HepG2 (cell line): ENCODE results near the gene LSM10. TPM values are rescaled to one million over a fixed set of nuclear protein-coding genes. Genes with fewer than 3 reads are reported as not detected.

Experiments
- DMAP1 ChIP-seq: IDR thresholded peaks from 2 replicates; pipeline ENCODE4 v1.6.1; 2016
- ESRRA ChIP-seq: sonication (generic); formaldehyde crosslinking; IDR thresholded peaks from 2 replicates; pipeline ENCODE4 v1.5.1; 2020; ENCODE audit warnings: mild to moderate bottlenecking, low read depth, missing genetic modification reagents
- FOXO4 ChIP-seq: sonication (generic); formaldehyde crosslinking; conservative IDR thresholded peaks from 2 replicates; pipeline ENCODE4 v1.8.1; 2023; ENCODE audit warnings: missing genetic modification reagents
- HNRNPUL1 ChIP-seq: fragments of 200-400 bp; formaldehyde crosslinking; IDR thresholded peaks from 2 replicates; pipeline ENCODE4 v1.6.1; 2017; ENCODE audit warnings: low read depth, mild to moderate bottlenecking, low read length, moderate library complexity
- IKZF4 ChIP-seq: sonication (generic); formaldehyde crosslinking; IDR thresholded peaks from 2 replicates; pipeline ENCODE4 v1.5.1; 2020; ENCODE audit warnings: borderline replicate concordance, mild to moderate bottlenecking, low read depth, missing genetic modification reagents; ENCODE audit errors: not compliant biosample characterization
- ISL2 ChIP-seq: sonication (generic); formaldehyde crosslinking; IDR thresholded peaks from 2 replicates; pipeline ENCODE4 v1.5.0; 2020; ENCODE audit warnings: missing genetic modification reagents
- KDM3A ChIP-seq: IDR thresholded peaks from 2 replicates; pipeline ENCODE4 v1.6.1; 2018; ENCODE audit warnings: low read depth, missing compliant biosample characterization
- MAF1 ChIP-seq: sonication (generic); formaldehyde crosslinking; IDR thresholded peaks from 2 replicates; pipeline ENCODE4 v1.5.0; 2020; ENCODE audit warnings: missing genetic modification reagents, borderline replicate concordance
- MAX ChIP-seq: IDR thresholded peaks from 2 replicates; pipeline ENCODE4 v1.6.1; 2012; ENCODE audit warnings: inconsistent platforms
- NONO ChIP-seq, 2 experiments: fragments of 450-650 bp in 1 of 2; sonication (generic) in 1 of 2; formaldehyde crosslinking in 1 of 2; IDR thresholded peaks in 1 of 2; conservative IDR thresholded peaks in 1 of 2; 2 replicates each; pipeline versions ENCODE4 v1.6.1 to v1.8.0; 2017 to 2022; ENCODE audit warnings: mild to moderate bottlenecking in 1 of 2, missing genetic modification reagents in 1 of 2, moderate library complexity in 1 of 2
- RFX3 ChIP-seq: IDR thresholded peaks from 2 replicates; pipeline ENCODE4 v1.6.1; 2016; ENCODE audit warnings: missing biosample characterization, missing genetic modification reagents
- ZBTB42 ChIP-seq: sonication (generic); formaldehyde crosslinking; IDR thresholded peaks from 2 replicates; pipeline ENCODE4 v1.5.0; 2020; ENCODE audit warnings: mild to moderate bottlenecking, missing genetic modification reagents
- ZC3H13 ChIP-seq: sonication (generic); formaldehyde crosslinking; IDR thresholded peaks from 2 replicates; pipeline ENCODE4 v1.8.1; 2023; ENCODE audit warnings: mild to moderate bottlenecking, missing genetic modification reagents, moderate library complexity
- ZNF101 ChIP-seq: sonication (generic); formaldehyde crosslinking; IDR thresholded peaks from 2 replicates; pipeline ENCODE4 v1.4.0; 2020; ENCODE audit warnings: mild to moderate bottlenecking, low read depth, missing genetic modification reagents, borderline replicate concordance
- ZNF124 ChIP-seq: sonication (generic); formaldehyde crosslinking; IDR thresholded peaks from 2 replicates; pipeline ENCODE4 v1.4.0; 2020; ENCODE audit warnings: missing genetic modification reagents
- ZNF225 ChIP-seq: sonication (generic); formaldehyde crosslinking; IDR thresholded peaks from 2 replicates; pipeline ENCODE4 v1.4.0; 2020; ENCODE audit warnings: mild to moderate bottlenecking, missing genetic modification reagents
- ZNF367 ChIP-seq: sonication (generic); formaldehyde crosslinking; IDR thresholded peaks from 2 replicates; pipeline ENCODE4 v1.4.0; 2020; ENCODE audit warnings: missing genetic modification reagents, borderline replicate concordance
- ZNF451 ChIP-seq: sonication (generic); formaldehyde crosslinking; IDR thresholded peaks from 2 replicates; pipeline ENCODE4 v1.5.0; 2020; ENCODE audit warnings: mild to moderate bottlenecking, missing genetic modification reagents
- ZNF800 ChIP-seq: sonication (generic); formaldehyde crosslinking; IDR thresholded peaks from 2 replicates; pipeline ENCODE4 v1.4.0; 2020; ENCODE audit warnings: missing genetic modification reagents
- ZSCAN21 ChIP-seq: sonication (generic); formaldehyde crosslinking; IDR thresholded peaks from 2 replicates; pipeline ENCODE4 v1.8.0; 2022; ENCODE audit warnings: mild to moderate bottlenecking, missing genetic modification reagents, moderate library complexity, borderline replicate concordance
- polyA plus RNA-seq, 8 experiments: library from polyadenylated mRNA; depleted of rRNA in 3 of 8; stranded (reverse) in 7 of 8; unstranded in 1 of 8; fragments of >200 nt; fragmentation: Illumina TruSeq in 4 of 8; extraction: Trizol in 4 of 8; gene quantifications; 2 replicates each; pipeline versions ENCODE4 v1.2.1 to v1.2.3, GENCODE V29; 2011 to 2016; ENCODE audit warnings: low read depth in 4 of 8, missing spikeins in 1 of 8, mixed read lengths in 1 of 8; ENCODE audit not compliant: insufficient read depth in 1 of 8
- total RNA-seq, 5 experiments: library from RNA; depleted of rRNA; stranded (reverse); fragments of >200 nt; fragmentation: Illumina TruSeq; extraction: Trizol; gene quantifications; 2 replicates each; pipeline ENCODE4 v1.2.3, GENCODE V29; 2016; ENCODE audit warnings: low read depth in 1 of 5

Gene LSM10
- total and polyA plus RNA-seq, 2 of the 13 experiments (the other 11 are each of a cell fraction or from before 2014, with no cell fraction given), result 14.0 to 52.0 TPM

GRCh38 chr1:36386265-36387140 lies 11.2 kb downstream of the LSM10 start (continued):
- no peak for TF ChIP-seq ZNF800
- TF ChIP-seq ZC3H13 (CRISPR knock-in tag), result peak; percentile 31; the same call in 1 of the 2 replicates
- TF ChIP-seq DMAP1, result peak; percentile 96
- no peak for TF ChIP-seq HNRNPUL1
- no peak for TF ChIP-seq KDM3A
- TF ChIP-seq MAF1, result no peak
- TF ChIP-seq ZNF225 (CRISPR knock-in tag), result no peak
- TF ChIP-seq ZSCAN21 (CRISPR knock-in tag), result peak; percentile 32; the same call in 1 of the 2 replicates
- peak; percentile 99 for TF ChIP-seq ZNF367 (CRISPR knock-in tag)
- TF ChIP-seq ESRRA (CRISPR knock-in tag), result no peak
- no peak for TF ChIP-seq NONO (IDR thresholded peaks at IDR 0.05)
- no peak for TF ChIP-seq NONO (CRISPR knock-in tag; conservative IDR thresholded peaks at IDR 0.05)
- 0 out of 2 replicates have a peak, but pooled peaks have one; percentile 53 for TF ChIP-seq ZNF451
- no peak for TF ChIP-seq IKZF4 (CRISPR knock-in tag)
- no peak for TF ChIP-seq RFX3 (CRISPR knock-in tag)
- TF ChIP-seq MAX, result peak; percentile 72
- no peak for TF ChIP-seq FOXO4
- no peak for TF ChIP-seq ZBTB42
- TF ChIP-seq ISL2 (CRISPR knock-in tag), result no peak
- no peak for TF ChIP-seq ZNF101 (CRISPR knock-in tag)
- TF ChIP-seq ZNF124 (CRISPR knock-in tag), result no peak
